Nephron (organoid): ENCODE results near the gene NUDT8.
"Not testable (repeated sequence)": the region's sequence is repeated elsewhere in the genome, so short reads cannot be mapped to it uniquely, and the experiment has no call there.

Experiments
- H3K27ac Mint-ChIP-seq, 3 experiments: 2 replicates each; pipeline ENCODE4 v1.8.0; 2020; ENCODE audit warnings: mixed read lengths in 3 of 3, mild to moderate bottlenecking in 2 of 3, moderate library complexity in 1 of 3
- H3K27me3 Mint-ChIP-seq: 2 replicates; pipeline ENCODE4 v1.8.0; 2021; ENCODE audit warnings: low read depth, mild to moderate bottlenecking, moderate library complexity, mixed read lengths
- H3K36me3 Mint-ChIP-seq: 2 replicates; pipeline ENCODE4 v1.8.0; 2020; ENCODE audit warnings: low read depth, mixed read lengths
- H3K4me1 Mint-ChIP-seq: 2 replicates; pipeline ENCODE4 v1.8.0; 2020; ENCODE audit warnings: mixed read lengths
- H3K4me3 Mint-ChIP-seq, 3 experiments: 2 replicates each; pipeline ENCODE4 v1.8.0; 2020; ENCODE audit warnings: mild to moderate bottlenecking in 3 of 3, mixed read lengths in 3 of 3, moderate library complexity in 2 of 3
- H3K9me3 Mint-ChIP-seq: 2 replicates; pipeline ENCODE4 v1.8.0; 2020; ENCODE audit warnings: mixed read lengths
- TF ChIP-seq, protein P1 (sequence below), 3 experiments: fragments of 200-600 bp; sonication (generic); IDR thresholded peaks; one replicate each; pipeline ENCODE4 v1.5.0; 2021; ENCODE audit warnings: antibody characterized with exemption in 3 of 3; ENCODE audit not compliant: unreplicated experiment in 3 of 3

NUDT8 gene

DNA sequence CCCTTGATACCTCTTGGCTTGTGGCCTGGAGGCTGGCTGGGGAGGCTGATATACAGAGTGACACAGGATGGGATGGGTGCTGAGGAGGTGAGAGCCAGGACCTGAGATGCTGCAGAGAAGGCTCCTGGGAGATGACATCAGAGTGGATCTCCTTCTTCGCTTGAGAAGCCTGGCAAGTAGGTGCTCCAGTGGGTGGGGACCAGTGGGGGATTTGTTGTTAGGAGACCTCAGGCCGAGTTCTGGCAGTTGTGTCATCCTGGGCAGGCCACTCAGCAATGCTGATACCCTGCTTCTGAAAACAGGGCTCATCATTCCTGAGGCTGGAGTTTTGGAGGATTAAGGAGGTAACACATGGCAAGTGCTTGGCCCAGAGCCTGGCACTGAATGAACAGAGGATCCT lies 24.9 kb downstream of the NUDT8 start:
- TF ChIP-seq, protein P1, sequence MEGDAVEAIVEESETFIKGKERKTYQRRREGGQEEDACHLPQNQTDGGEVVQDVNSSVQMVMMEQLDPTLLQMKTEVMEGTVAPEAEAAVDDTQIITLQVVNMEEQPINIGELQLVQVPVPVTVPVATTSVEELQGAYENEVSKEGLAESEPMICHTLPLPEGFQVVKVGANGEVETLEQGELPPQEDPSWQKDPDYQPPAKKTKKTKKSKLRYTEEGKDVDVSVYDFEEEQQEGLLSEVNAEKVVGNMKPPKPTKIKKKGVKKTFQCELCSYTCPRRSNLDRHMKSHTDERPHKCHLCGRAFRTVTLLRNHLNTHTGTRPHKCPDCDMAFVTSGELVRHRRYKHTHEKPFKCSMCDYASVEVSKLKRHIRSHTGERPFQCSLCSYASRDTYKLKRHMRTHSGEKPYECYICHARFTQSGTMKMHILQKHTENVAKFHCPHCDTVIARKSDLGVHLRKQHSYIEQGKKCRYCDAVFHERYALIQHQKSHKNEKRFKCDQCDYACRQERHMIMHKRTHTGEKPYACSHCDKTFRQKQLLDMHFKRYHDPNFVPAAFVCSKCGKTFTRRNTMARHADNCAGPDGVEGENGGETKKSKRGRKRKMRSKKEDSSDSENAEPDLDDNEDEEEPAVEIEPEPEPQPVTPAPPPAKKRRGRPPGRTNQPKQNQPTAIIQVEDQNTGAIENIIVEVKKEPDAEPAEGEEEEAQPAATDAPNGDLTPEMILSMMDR (IDR thresholded peaks at IDR 0.05; ENCODE audit: unreplicated experiment in 3 of 3) = no peak
- Mint-ChIP-seq H3K27me3 (peaks cover 8% of the 10 kb centered on the region), H3K36me3 (peaks cover 9% of the 10 kb centered on the region), H3K27ac (no peak overlapping the region), H3K4me1 (peaks cover 6% of the 10 kb centered on the region), H3K9me3 (peaks cover 3% of the 10 kb centered on the region), H3K4me3 (peak overlapping the region; percentile 68 to 79 (median 74))

GRCh38 chr11:67604119-67604518 lies 25.6 kb downstream of the NUDT8 start:
- H3K4me1 Mint-ChIP-seq, H3K36me3 Mint-ChIP-seq, H3K9me3 Mint-ChIP-seq, H3K27ac Mint-ChIP-seq, H3K27me3 Mint-ChIP-seq: not testable (repeated sequence)
- H3K4me3 Mint-ChIP-seq = peak overlapping the region; percentile 68 to 79 (median 74)

- TF ChIP-seq, protein P1 (IDR thresholded peaks at IDR 0.05; ENCODE audit: unreplicated experiment in 3 of 3) = no peak
- Mint-ChIP-seq H3K9me3 (peaks cover 6% of the 10 kb centered on the region), H3K4me1 (peaks cover 6% of the 10 kb centered on the region), H3K27me3 (peaks cover 8% of the 10 kb centered on the region), H3K36me3 (no peaks in the 10 kb centered on the region), H3K27ac (no peak overlapping the region), H3K4me3 (no peak overlapping the region)
Measured at GRCh38 chr11:67601098-67601497, 28.6 kb downstream of the NUDT8 start.

DNA sequence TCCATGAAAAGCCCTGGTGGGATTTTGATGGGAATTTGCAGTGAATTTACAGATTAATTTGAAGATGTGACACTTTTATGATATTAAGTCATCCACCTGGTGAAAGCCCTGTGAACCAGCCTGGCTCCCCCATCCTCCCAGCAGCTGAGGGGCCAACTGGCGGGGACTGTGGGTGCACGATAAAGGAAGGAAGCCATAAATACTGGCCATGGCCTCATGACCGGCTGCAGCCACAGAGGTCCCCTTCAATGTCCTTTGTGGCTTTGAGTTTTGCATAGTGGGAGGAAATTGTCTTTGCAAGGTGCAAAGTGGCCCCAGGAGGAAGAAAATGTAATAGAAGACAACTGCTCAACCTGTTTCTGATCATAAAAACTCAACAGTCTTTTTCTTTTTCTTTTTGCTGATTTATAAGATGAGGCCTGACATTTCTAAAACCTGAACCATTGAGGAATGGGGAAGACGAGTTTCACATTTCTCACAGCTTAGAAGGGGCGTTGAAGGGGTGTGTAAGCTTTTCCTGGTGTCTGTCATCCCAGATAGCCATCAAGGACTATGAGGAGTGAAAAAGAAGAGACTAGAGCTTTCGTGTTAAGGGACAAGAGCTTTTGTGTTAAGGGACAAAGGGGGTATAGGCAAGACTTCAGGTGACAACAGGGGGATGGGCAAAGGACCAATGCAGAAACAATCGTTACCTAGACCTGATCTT lies 29.3 kb downstream of the NUDT8 start:
- peaks cover 8% of the 10 kb centered on the region for H3K27me3 Mint-ChIP-seq
- no peak overlapping the region for H3K4me3 Mint-ChIP-seq
- no peaks in the 10 kb centered on the region for H3K36me3 Mint-ChIP-seq
- no peak overlapping the region for H3K27ac Mint-ChIP-seq
- peaks cover 6% of the 10 kb centered on the region for H3K9me3 Mint-ChIP-seq
- TF ChIP-seq, protein P1 (IDR thresholded peaks at IDR 0.05; ENCODE audit: unreplicated experiment in 3 of 3) = no peak
- H3K4me1 Mint-ChIP-seq = peaks cover under 1% of the 10 kb centered on the region

- Mint-ChIP-seq H3K9me3 (peaks cover 6% of the 10 kb centered on the region), H3K27ac (no peak overlapping the region), H3K36me3 (no peaks in the 10 kb centered on the region), H3K4me3 (no peak overlapping the region), H3K4me1 (no peaks in the 10 kb centered on the region), H3K27me3 (peaks cover 8% of the 10 kb centered on the region)
- TF ChIP-seq, protein P1 (IDR thresholded peaks at IDR 0.05; ENCODE audit: unreplicated experiment in 3 of 3) = no peak
Measured at GRCh38 chr11:67599149-67599548, 30.6 kb downstream of the NUDT8 start.

DNA sequence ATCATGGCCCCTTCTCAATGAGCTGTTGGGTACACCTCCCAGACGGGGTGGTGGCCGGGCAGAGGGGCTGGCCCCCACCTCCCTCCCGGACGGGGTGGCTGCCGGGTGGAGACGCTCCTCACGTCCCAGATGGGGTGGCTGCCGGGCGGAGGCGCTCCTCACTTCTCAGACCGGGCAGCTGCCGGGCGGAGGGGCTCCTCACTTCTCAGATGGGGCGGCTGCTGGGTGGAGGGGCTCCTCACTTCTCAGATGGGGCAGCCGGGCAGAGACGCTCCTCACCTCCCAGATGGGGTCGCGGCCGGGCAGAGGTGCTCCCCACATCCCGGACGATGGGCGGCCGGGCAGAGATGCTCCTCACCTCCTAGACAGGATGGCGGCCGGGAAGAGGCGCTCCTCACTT lies 31.8 kb downstream of the NUDT8 start:
- not testable (repeated sequence) for H3K4me3 Mint-ChIP-seq, H3K9me3 Mint-ChIP-seq, H3K27me3 Mint-ChIP-seq, H3K36me3 Mint-ChIP-seq, H3K4me1 Mint-ChIP-seq, H3K27ac Mint-ChIP-seq

- not testable (repeated sequence) for H3K4me3 Mint-ChIP-seq, H3K9me3 Mint-ChIP-seq, H3K27ac Mint-ChIP-seq, H3K36me3 Mint-ChIP-seq, H3K4me1 Mint-ChIP-seq, H3K27me3 Mint-ChIP-seq
Measured at GRCh38 chr11:67597458-67597857, 32.3 kb downstream of the NUDT8 start.
